Umbilical cord (tissue), 2 donors: ENCODE measurements around the gene TWIST2. TPM values are rescaled to one million over a fixed set of nuclear protein-coding genes. Genes with fewer than 3 reads are reported as not detected.

Experiments
- DNase-seq: peaks from one replicate; pipeline ENCODE4 v3.0.0-alpha.2; 2015; ENCODE audit warnings: low spot score
- total RNA-seq: library from RNA; depleted of rRNA; stranded (reverse); fragments of >200 nt; gene quantifications from one replicate; pipeline ENCODE4 v1.2.3, GENCODE V29; 2014; ENCODE audit warnings: low replicate concordance; ENCODE audit not compliant: insufficient read depth

The TWIST2 gene
- total RNA-seq, 1 donor from 2014 or later, result 32.0 TPM

- DNase-seq, result no peak
Observed at GRCh38 chr2:238954841-238955591, 107.1 kb downstream of the TWIST2 start.

- no peak for DNase-seq
Observed at GRCh38 chr2:238955648-238956531, 108.0 kb downstream of the TWIST2 start.

- DNase-seq, result no peak
Observed at GRCh38 chr2:238956676-238957075, 108.8 kb downstream of the TWIST2 start.
